B cell (primary cell): ENCODE measurements around the gene SEPTIN1. TPM values are rescaled to one million over a fixed set of nuclear protein-coding genes. Genes with fewer than 3 reads are reported as not detected.

Experiments
- ATAC-seq: fragments of 200-7000 bp; cut with Tn5 transposase; one replicate; pipeline ENCODE4 v1.10.0; 2021; ENCODE audit warnings: low read depth, mild to moderate bottlenecking, moderate number of reproducible peaks, moderate library complexity
- CTCF ChIA-PET: fragments of 350-600 bp; sonication (Branson Sonifier 250); formaldehyde crosslinking; loops from one replicate; lab custom pipeline; 2021; ENCODE audit warnings: antibody characterized with exemption, inconsistent platforms; lab: Charles Lee
- POLR2A ChIA-PET: fragments of 350-600 bp; sonication (Branson Sonifier 250); formaldehyde crosslinking; loops from one replicate; lab custom pipeline; 2021; ENCODE audit warnings: antibody characterized with exemption; lab: Charles Lee
- DNase-seq: peaks from one replicate; pipeline ENCODE4 v3.0.0; 2013
- H2AFZ ChIP-seq: 2 replicates; pipeline ENCODE4 v1.6.1; 2012; ENCODE audit warnings: mild to moderate bottlenecking, low read depth, low read length; ENCODE audit not compliant: insufficient read depth, poor library complexity, severe bottlenecking
- H3K27ac ChIP-seq, 2 donors: 1 replicate in 1 of 2; 2 replicates in 1 of 2; pipeline ENCODE4 v1.5.1; 2012 to 2013; ENCODE audit warnings: low read length in 2 of 2, mild to moderate bottlenecking in 2 of 2, moderate library complexity in 1 of 2
- H3K27me3 ChIP-seq, 4 experiments: fragments of 200-600 bp in 1 of 4; sonication (generic) in 1 of 4; replicated peaks in 1 of 4; 1 replicate in 2 of 4; 2 replicates in 2 of 4; pipeline versions ENCODE4 v1.6.1 to v1.7.0; 2013 to 2016; ENCODE audit warnings: low read length in 3 of 4, mild to moderate bottlenecking in 2 of 4, mixed read lengths in 1 of 4, moderate library complexity in 1 of 4; ENCODE audit not compliant: insufficient read depth in 4 of 4, control insufficient read depth in 3 of 4; ENCODE audit errors: control extremely low read depth in 1 of 4
- H3K36me3 ChIP-seq, 2 experiments: replicated peaks in 1 of 2; 1 replicate in 1 of 2; 2 replicates in 1 of 2; pipeline versions ENCODE4 v1.6.1 to v1.7.1; 2013; ENCODE audit warnings: low read length in 1 of 2; ENCODE audit not compliant: insufficient read depth in 2 of 2, control insufficient read depth in 1 of 2; ENCODE audit errors: control extremely low read depth in 1 of 2, extremely low read depth in 1 of 2
- H3K4me1 ChIP-seq, 2 donors: fragments of 200-600 bp in 1 of 2; sonication (generic) in 1 of 2; 1 replicate in 1 of 2; 2 replicates in 1 of 2; pipeline versions ENCODE4 v1.5.1 to v1.6.1; 2013 to 2017; ENCODE audit warnings: low read length in 2 of 2; ENCODE audit not compliant: control insufficient read depth in 2 of 2, insufficient read depth in 2 of 2
- H3K4me2 ChIP-seq: replicated peaks from 2 replicates; pipeline ENCODE3; 2012; ENCODE audit warnings: mild to moderate bottlenecking, low read depth, low read length; ENCODE audit not compliant: poor library complexity, severe bottlenecking
- H3K4me3 ChIP-seq, 5 experiments: fragments of 200-600 bp in 1 of 5; sonication (generic) in 1 of 5; 1 replicate in 3 of 5; 2 replicates in 2 of 5; pipeline versions ENCODE4 v1.5.1 to v1.7.0; 2011 to 2016; ENCODE audit warnings: low read length in 4 of 5, mild to moderate bottlenecking in 4 of 5, low read depth in 2 of 5, control low read depth in 1 of 5, moderate library complexity in 1 of 5; ENCODE audit not compliant: insufficient read depth in 1 of 5; ENCODE audit errors: control extremely low read depth in 1 of 5, extremely low read depth in 1 of 5
- H3K79me2 ChIP-seq: fragments of 200-600 bp; sonication (generic); one replicate; pipeline ENCODE4 v1.6.0; 2016; ENCODE audit warnings: low read length; ENCODE audit not compliant: control insufficient read depth, insufficient read depth
- H3K9ac ChIP-seq: fragments of 200-600 bp; sonication (generic); 2 replicates; pipeline ENCODE4 v1.6.1; 2017; ENCODE audit warnings: mild to moderate bottlenecking, low read length, moderate library complexity
- H3K9me3 ChIP-seq, 3 donors: one replicate each; pipeline versions ENCODE4 v1.6.1 to v1.7.1; 2013; ENCODE audit warnings: low read length in 2 of 3; ENCODE audit not compliant: control insufficient read depth in 2 of 3, insufficient read depth in 1 of 3; ENCODE audit errors: control extremely low read depth in 1 of 3
- H4K20me1 ChIP-seq: 2 replicates; pipeline ENCODE4 v1.6.0; 2012; ENCODE audit warnings: mild to moderate bottlenecking, low read length; ENCODE audit not compliant: insufficient read depth, control insufficient read depth, poor library complexity, severe bottlenecking
- H3K27ac Mint-ChIP-seq: one replicate; pipeline ENCODE4 v1.8.0; 2021; ENCODE audit warnings: mixed read lengths
- H3K27me3 Mint-ChIP-seq: one replicate; pipeline ENCODE4 v1.8.0; 2021; ENCODE audit warnings: mixed read lengths
- H3K4me1 Mint-ChIP-seq: one replicate; pipeline ENCODE4 v1.8.0; 2021; ENCODE audit warnings: mixed read lengths
- H3K4me3 Mint-ChIP-seq: one replicate; pipeline ENCODE4 v1.8.0; 2021; ENCODE audit warnings: mixed read lengths
- H3K9me3 Mint-ChIP-seq: one replicate; pipeline ENCODE4 v1.8.0; 2022; ENCODE audit warnings: mixed read lengths; ENCODE audit not compliant: insufficient read depth
- CTCF ChIP-seq: fragments of 200-600 bp; IDR thresholded peaks from one replicate; pipeline ENCODE4 v1.8.0; 2022; ENCODE audit warnings: antibody characterized with exemption, mild to moderate bottlenecking
- EZH2 ChIP-seq: IDR thresholded peaks from 2 replicates; pipeline ENCODE4 v1.6.1; 2012; ENCODE audit warnings: borderline replicate concordance, low read depth, mild to moderate bottlenecking, moderate library complexity, low read length; ENCODE audit not compliant: insufficient read depth, poor library complexity, severe bottlenecking
- WGBS: methylation state at CpG from one replicate; pipeline ENCODE4 v1.1.5; 2013; ENCODE audit warnings: missing lambda C conversion rate; ENCODE audit not compliant: insufficient coverage; 5-methylcytosine and 5-hydroxymethylcytosine counted together
- intact Hi-C: fragments of 100-400 bp; cut with micrococcal nuclease; formaldehyde crosslinking; loops from one replicate; pipeline ENCODE4 v1.10.0; 2022
- polyA plus RNA-seq: library from polyadenylated mRNA; depleted of rRNA; stranded (reverse); fragments of >200 nt; gene quantifications from 2 replicates; pipeline ENCODE4 v1.2.3, GENCODE V29; 2012
- total RNA-seq, 2 donors: library from RNA; stranded (reverse); fragments of 120-200 nt in 1 of 2; gene quantifications; 1 replicate in 1 of 2; 2 replicates in 1 of 2; pipeline versions ENCODE4 v1.2.3 to v1.2.4, GENCODE V29; 2013 to 2022

The SEPTIN1 gene
- total and polyA plus RNA-seq, 2 donors (not counting 1 experiment from before 2014, with no cell fraction given) = 154 to 302 TPM

- Histone ChIP-seq H3K9ac (peak overlapping the region; percentile 71), H3K27ac (peak overlapping the region in 1 of 2 donors; percentile 33), H4K20me1 (peaks cover 25% of the 10 kb centered on the region), H3K4me2 (peak overlapping the region; percentile 87), H3K36me3 (peaks cover 0 to 16% of the 10 kb centered on the region in 2 experiments), H3K79me2 (peaks cover 30% of the 10 kb centered on the region), H2AFZ (peak overlapping the region; percentile 95), H3K4me1 (peaks cover 16 to 39% of the 10 kb centered on the region in 2 donors), H3K4me3 (peak overlapping the region; percentile 32 to 75 (median 66)), H3K27me3 (no peaks in the 10 kb centered on the region), H3K9me3 (no peaks in the 10 kb centered on the region)
- H3K27me3 Mint-ChIP-seq = no peaks in the 10 kb centered on the region
- no peaks in the 10 kb centered on the region for H3K9me3 Mint-ChIP-seq
- H3K27ac Mint-ChIP-seq = peak overlapping the region; percentile 70
- 31% methylated on average over 8 of the region's 13 CpGs for WGBS
- peaks cover 26% of the 10 kb centered on the region for H3K4me1 Mint-ChIP-seq
- ChIA-PET POLR2A (interaction anchor here (0.8 to 4.7 kb wide), 6 partner anchors 11 to 41 kb away, joined by 3 to 51 read pairs (median 7); partner anchors contain the start of genes CD2BP2, SEPTIN1, TBC1D10B and ZNF771), CTCF (interaction anchor here (0.7 to 5.0 kb wide), 8 partner anchors 9 to 34 kb away, joined by 3 to 65 read pairs (median 7); partner anchors contain the start of genes DCTPP1, SEPTIN1, TBC1D10B and ZNF771)
- peak overlapping the region; percentile 84 for H3K4me3 Mint-ChIP-seq
- intact Hi-C loops = loop anchor here (1.0 to 10.0 kb wide), 7 partner anchors 13 to 531 kb away; partner anchors contain the start of genes CD2BP2, CDIPT, SEPTIN1 and TBC1D10B
- no peak for ATAC-seq
- TF ChIP-seq CTCF (no peak), EZH2 (no peak)
- no peak for DNase-seq
These were observed 13.7 kb upstream of the SEPTIN1 start for GRCh38 chr16:30395992-30396585.
